NCI-H345 treated with DMSO at 0.1 percent for 48 hours (cell line): ENCODE measurements around the gene BMPR1A.
"Not testable (repeated sequence)": the region's sequence is repeated elsewhere in the genome, so short reads cannot be mapped to it uniquely, and the experiment has no call there.

ENCODE experiments used
- DNase-seq: peaks from one replicate; lab custom pipeline; 2025; ENCODE audit not compliant: unreplicated experiment; lab: John Stamatoyannopoulos, UW

The BMPR1A gene

GRCh38 chr10:86837663-86838062 is 81.2 kb downstream of the BMPR1A start:
- DNase-seq: no peak

GRCh38 chr10:86840498-86840897 is 84.1 kb downstream of the BMPR1A start:
- no peak for DNase-seq

- DNase-seq: no peak
Measured at GRCh38 chr10:86846088-86846487, 89.7 kb downstream of the BMPR1A start.

- DNase-seq: no peak
Measured at GRCh38 chr10:86848747-86849146, 92.3 kb downstream of the BMPR1A start.

GRCh38 chr10:86849181-86849894 is 92.9 kb downstream of the BMPR1A start:
- no peak for DNase-seq

- no peak for DNase-seq
Measured at GRCh38 chr10:86850481-86850880, 94.1 kb downstream of the BMPR1A start.

GRCh38 chr10:86851328-86852207 is 95.1 kb downstream of the BMPR1A start:
- no peak for DNase-seq

- not testable (repeated sequence) for DNase-seq
Measured at GRCh38 chr10:86853582-86853981, 97.2 kb downstream of the BMPR1A start.

GRCh38 chr10:86855513-86855912 is 99.1 kb downstream of the BMPR1A start:
- no peak for DNase-seq

GRCh38 chr10:86856156-86856555 is 99.7 kb downstream of the BMPR1A start:
- DNase-seq: no peak

- DNase-seq: no peak
Measured at GRCh38 chr10:86857128-86857721, 100.8 kb downstream of the BMPR1A start.

- no peak for DNase-seq
Measured at GRCh38 chr10:86858011-86858410, 101.6 kb downstream of the BMPR1A start.

GRCh38 chr10:86861351-86861750 is 104.9 kb downstream of the BMPR1A start:
- DNase-seq: no peak

GRCh38 chr10:86862373-86862772 is 106.0 kb downstream of the BMPR1A start:
- DNase-seq: no peak

- no peak for DNase-seq
Measured at GRCh38 chr10:86862786-86863483, 106.5 kb downstream of the BMPR1A start.

- DNase-seq: no peak
Measured at GRCh38 chr10:86863484-86863842, 107.0 kb downstream of the BMPR1A start.

GRCh38 chr10:86865011-86865811 is 108.8 kb downstream of the BMPR1A start:
- DNase-seq: not testable (repeated sequence)

GRCh38 chr10:86867149-86867548 is 110.7 kb downstream of the BMPR1A start:
- DNase-seq: no peak

- DNase-seq: no peak
Measured at GRCh38 chr10:86868353-86868752, 111.9 kb downstream of the BMPR1A start.

GRCh38 chr10:86870679-86871078 is 114.3 kb downstream of the BMPR1A start:
- no peak for DNase-seq
